ENCODE data around the gene SYNDIG1.

Gene SYNDIG1

DNA sequence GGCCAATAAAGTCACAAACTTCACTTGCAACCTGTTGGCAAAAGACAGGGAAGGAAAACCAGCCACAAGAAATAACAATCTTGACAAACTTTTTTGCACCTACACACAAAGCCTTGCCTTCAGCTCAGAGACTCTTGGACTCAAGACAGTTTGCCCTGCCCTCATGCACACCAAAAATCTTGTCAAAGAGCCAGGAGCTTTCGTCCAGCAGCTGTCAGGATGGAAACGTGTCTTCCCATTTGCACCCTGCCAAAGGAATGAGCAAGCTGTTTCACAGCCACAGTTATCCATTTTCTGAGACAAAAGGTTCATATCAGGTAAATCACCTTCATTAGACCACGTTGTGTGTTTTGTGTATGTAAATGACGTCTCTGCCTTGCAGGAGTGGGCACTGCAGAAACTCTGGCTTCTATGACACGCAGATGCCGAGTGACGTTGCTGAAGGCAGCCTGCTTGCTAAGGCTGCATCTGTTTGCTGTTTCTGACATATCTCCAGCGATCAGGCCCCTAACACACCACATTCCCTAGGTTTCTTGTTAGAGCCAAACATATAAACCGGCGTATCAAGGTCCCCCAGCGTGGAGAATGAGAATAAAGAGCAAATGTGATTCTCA lies 193.4 kb downstream of the SYNDIG1 start:
- Mint-ChIP-seq H3K27me3 (ENCODE audit: low read depth) (no peaks in the 10 kb centered on the region), H3K36me3 (ENCODE audit: low read depth) (no peaks in the 10 kb centered on the region), H3K4me1 (ENCODE audit: low read depth) (no peaks in the 10 kb centered on the region), H3K27ac (no peak overlapping the region), H3K4me3 (no peak overlapping the region), H3K9me3 (no peaks in the 10 kb centered on the region)
- no peak for DNase-seq (ENCODE audit: low spot score)

DNA sequence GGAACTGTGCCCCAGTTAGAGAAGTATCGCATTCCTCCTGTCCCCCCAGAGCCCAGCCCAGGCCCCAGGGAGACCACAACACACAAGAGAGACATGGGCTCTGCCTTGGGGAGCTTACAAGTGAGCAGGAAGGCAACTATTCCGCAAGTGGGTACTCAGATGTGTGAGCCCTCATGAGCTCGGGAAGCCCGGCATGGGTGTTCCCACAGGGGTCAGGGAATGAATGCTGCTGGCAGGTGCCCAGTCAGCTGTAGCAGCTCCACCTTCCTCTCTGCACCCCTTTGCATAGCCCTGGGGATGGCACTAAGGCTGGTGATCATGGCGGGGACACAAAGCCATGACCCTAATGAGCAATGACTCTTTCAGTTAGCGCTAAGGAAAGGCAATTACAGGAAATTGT lies 194.1 kb downstream of the SYNDIG1 start:
- H3K27ac Mint-ChIP-seq = no peak overlapping the region
- no peak overlapping the region for H3K4me3 Mint-ChIP-seq
- no peaks in the 10 kb centered on the region for H3K4me1 Mint-ChIP-seq (ENCODE audit: low read depth)
- H3K36me3 Mint-ChIP-seq (ENCODE audit: low read depth) = no peaks in the 10 kb centered on the region
- no peaks in the 10 kb centered on the region for H3K27me3 Mint-ChIP-seq (ENCODE audit: low read depth)
- no peaks in the 10 kb centered on the region for H3K9me3 Mint-ChIP-seq
- DNase-seq (ENCODE audit: low spot score) = no peak

DNA sequence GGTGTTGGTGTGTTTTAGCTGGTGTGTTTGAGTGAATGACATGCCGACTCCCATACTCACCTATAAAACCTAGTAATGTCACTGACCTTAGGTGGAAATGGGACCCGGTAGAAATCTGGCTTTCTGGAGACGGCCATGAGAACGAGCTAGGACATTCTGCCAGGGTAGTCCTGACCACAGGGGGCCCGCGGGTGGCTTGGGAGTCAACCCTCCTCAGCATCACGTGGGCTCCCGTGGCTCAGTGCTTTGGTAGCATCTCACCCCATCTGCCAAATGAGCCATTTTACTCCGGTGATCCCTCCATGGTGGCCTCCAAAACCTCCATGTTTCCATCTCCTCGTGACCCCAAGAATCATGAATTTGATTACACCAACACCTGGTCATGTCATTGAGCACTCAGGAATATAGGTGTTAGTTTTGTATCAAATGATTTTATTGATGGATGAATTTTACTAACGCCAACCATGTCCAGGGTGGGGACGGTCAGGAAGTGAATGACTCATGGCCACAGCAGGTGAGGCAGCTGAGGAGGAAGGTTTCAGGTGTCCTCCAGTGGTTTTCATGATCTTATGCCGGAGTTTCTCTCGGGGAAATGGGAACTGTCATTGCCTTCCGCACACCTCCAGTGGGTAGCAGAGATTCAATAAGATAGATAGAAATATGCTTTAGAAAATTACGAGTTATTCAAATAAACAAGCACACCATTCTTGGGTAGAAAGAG lies 195.0 kb downstream of the SYNDIG1 start:
- H3K4me1 Mint-ChIP-seq (ENCODE audit: low read depth) = no peaks in the 10 kb centered on the region
- no peaks in the 10 kb centered on the region for H3K36me3 Mint-ChIP-seq (ENCODE audit: low read depth)
- no peaks in the 10 kb centered on the region for H3K9me3 Mint-ChIP-seq
- DNase-seq (ENCODE audit: low spot score) = no peak
- H3K4me3 Mint-ChIP-seq = no peak overlapping the region
- no peaks in the 10 kb centered on the region for H3K27me3 Mint-ChIP-seq (ENCODE audit: low read depth)
- H3K27ac Mint-ChIP-seq = no peak overlapping the region

DNA sequence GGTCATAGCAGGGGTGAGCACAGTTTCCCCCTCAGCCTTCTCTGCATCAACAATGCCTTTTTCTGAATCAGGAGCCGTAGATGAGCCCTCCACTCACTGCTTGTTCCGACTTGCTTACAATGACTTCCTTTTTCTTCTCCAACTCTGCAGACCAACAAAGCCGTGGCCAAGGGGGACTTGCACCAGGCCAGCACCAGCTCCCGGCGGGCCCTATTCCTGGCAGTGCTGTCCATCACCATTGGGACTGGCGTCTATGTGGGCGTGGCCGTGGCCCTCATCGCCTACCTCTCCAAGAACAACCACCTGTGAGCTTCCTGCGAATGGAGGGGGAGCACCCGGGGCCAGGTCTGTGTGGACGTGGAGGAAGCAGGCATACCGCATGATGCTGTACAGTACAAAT lies 195.8 kb downstream of the SYNDIG1 start:
- no peak overlapping the region for H3K4me3 Mint-ChIP-seq
- H3K36me3 Mint-ChIP-seq (ENCODE audit: low read depth) = no peaks in the 10 kb centered on the region
- H3K9me3 Mint-ChIP-seq = no peaks in the 10 kb centered on the region
- H3K4me1 Mint-ChIP-seq (ENCODE audit: low read depth) = no peaks in the 10 kb centered on the region
- DNase-seq (ENCODE audit: low spot score) = no peak
- no peaks in the 10 kb centered on the region for H3K27me3 Mint-ChIP-seq (ENCODE audit: low read depth)
- H3K27ac Mint-ChIP-seq = no peak overlapping the region

DNA sequence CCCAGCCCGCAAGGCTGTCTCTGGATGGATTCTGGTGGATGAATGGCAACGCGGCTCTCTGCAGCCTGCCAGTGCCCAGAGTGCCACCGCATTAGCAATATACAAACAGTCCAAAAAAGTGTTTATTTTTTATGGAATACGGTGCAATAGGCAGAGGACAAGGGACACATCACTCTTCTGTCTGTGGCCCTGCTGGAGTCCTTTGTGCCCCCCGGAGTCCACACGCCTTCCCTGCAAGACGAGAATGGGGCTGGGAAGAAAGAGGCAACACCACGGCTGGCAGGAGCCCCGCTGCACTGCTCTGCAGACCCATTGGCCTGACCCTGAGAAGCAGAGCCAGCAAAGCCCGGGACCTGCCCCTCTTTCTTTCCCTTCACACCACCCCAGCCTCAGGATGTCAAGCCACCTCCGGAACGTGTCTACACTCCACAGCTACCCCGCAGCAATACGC lies 196.3 kb downstream of the SYNDIG1 start:
- H3K27me3 Mint-ChIP-seq (ENCODE audit: low read depth) = no peaks in the 10 kb centered on the region
- H3K9me3 Mint-ChIP-seq = no peaks in the 10 kb centered on the region
- no peak overlapping the region for H3K4me3 Mint-ChIP-seq

DNA sequence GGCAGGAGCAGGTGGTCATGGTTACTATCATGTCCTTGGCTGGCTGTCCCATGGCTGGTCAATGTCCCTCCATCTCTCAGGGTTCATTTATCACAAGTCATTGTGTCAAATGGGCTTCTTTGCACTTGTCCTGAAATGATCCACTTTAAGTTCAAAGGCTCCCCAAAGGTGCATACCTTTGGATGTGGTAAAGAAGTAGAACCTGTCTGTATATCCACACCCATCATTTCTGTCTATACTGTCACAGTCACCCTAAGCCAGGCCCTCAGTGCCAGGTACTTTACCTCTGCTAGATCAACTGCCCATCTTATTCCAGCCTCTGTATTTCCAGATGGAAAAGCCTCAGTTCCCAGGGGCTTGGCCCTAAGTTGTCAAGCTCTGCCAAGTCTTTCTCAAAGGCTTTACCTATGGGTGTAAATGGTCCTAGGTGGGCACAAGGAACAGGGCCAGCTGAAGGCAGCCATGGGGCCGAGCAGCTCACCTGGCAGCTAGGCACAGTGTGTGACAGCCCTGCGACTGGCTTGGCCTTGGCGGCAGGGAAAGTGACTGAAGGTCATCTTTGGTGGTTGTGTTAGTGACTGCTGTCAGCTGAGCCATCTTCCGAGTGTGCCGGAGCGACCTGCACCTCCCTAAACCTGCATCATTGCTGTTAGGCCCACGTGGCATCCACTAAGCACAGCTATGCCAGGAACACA lies 198.4 kb downstream of the SYNDIG1 start:
- Mint-ChIP-seq H3K27me3 (ENCODE audit: low read depth) (no peaks in the 10 kb centered on the region), H3K36me3 (ENCODE audit: low read depth) (no peaks in the 10 kb centered on the region), H3K4me1 (ENCODE audit: low read depth) (no peaks in the 10 kb centered on the region), H3K4me3 (no peak overlapping the region), H3K9me3 (no peaks in the 10 kb centered on the region), H3K27ac (no peak overlapping the region)
- DNase-seq (ENCODE audit: low spot score) = no peak

More for the DNA sequence above, 196.3 kb downstream of the SYNDIG1 start:
- no peak overlapping the region for H3K27ac Mint-ChIP-seq
- H3K36me3 Mint-ChIP-seq (ENCODE audit: low read depth) = no peaks in the 10 kb centered on the region
- no peak for DNase-seq (ENCODE audit: low spot score)
- no peaks in the 10 kb centered on the region for H3K4me1 Mint-ChIP-seq (ENCODE audit: low read depth)

DNA sequence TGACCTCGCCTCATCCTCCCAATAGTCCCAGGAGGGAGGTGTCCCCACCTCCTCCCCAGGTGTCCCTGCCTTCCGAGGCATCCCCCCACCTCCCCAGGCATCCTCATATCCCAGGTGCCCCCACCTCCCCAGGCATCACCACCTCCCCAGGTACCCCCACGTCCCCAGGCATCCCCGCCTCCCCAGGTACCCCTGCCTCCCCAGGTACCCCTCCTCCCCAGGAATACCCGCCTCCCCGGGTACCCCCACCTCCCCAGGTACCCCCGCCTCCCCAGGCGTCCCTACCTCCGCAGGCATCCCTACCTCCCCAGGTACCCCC lies 198.9 kb downstream of the SYNDIG1 start:
- no peak overlapping the region for H3K4me3 Mint-ChIP-seq
- no peaks in the 10 kb centered on the region for H3K27me3 Mint-ChIP-seq (ENCODE audit: low read depth)
- H3K4me1 Mint-ChIP-seq (ENCODE audit: low read depth) = no peaks in the 10 kb centered on the region
- no peak for DNase-seq (ENCODE audit: low spot score)
- no peaks in the 10 kb centered on the region for H3K36me3 Mint-ChIP-seq (ENCODE audit: low read depth)
- no peak overlapping the region for H3K27ac Mint-ChIP-seq
- H3K9me3 Mint-ChIP-seq = no peaks in the 10 kb centered on the region

DNA sequence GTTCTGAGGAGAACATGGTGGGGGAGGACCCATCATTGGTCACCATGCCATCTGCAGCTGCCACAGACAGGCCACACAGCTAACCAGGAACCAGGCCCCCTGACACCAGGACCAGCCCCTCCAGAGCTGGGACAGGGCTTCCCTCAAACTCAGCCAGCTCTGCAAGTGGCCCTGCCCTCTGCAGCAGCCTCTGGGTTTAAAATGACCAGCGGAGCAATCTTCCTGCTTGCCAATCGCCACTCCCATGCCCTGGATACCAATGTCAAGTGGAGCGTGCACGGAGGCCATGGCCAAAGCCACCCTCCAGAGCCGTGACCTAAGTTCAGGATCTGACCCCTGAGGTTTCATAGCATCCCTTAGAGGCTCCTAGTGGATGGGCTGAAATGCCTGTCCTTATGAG lies 199.4 kb downstream of the SYNDIG1 start:
- Mint-ChIP-seq H3K36me3 (ENCODE audit: low read depth) (no peaks in the 10 kb centered on the region), H3K4me1 (ENCODE audit: low read depth) (no peaks in the 10 kb centered on the region), H3K4me3 (no peak overlapping the region), H3K27me3 (ENCODE audit: low read depth) (no peaks in the 10 kb centered on the region), H3K9me3 (no peaks in the 10 kb centered on the region), H3K27ac (no peak overlapping the region)
- DNase-seq (ENCODE audit: low spot score) = no peak

DNA sequence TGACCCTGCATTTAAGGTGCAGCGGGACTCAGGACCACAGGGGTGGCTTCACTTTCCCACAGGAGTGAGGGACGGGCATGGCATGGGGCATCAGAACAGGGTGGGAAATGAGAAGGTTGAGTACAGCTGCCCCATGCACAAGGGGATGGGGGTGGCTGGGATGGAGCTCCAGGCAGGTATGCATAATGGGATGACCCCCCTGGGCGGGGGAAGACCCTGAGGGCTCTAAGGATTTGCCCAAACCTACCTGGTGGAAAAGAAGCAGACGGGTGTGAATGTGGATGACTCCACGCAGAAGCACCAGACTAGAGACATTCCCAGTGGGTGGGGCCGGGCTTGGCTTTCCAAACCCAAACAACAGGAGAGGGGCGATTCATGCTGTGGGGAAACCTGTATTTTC lies 200.3 kb downstream of the SYNDIG1 start:
- Mint-ChIP-seq H3K4me3 (no peak overlapping the region), H3K36me3 (ENCODE audit: low read depth) (no peaks in the 10 kb centered on the region), H3K9me3 (no peaks in the 10 kb centered on the region), H3K27me3 (ENCODE audit: low read depth) (no peaks in the 10 kb centered on the region), H3K27ac (no peak overlapping the region), H3K4me1 (ENCODE audit: low read depth) (no peaks in the 10 kb centered on the region)
- no peak for DNase-seq (ENCODE audit: low spot score)

DNA sequence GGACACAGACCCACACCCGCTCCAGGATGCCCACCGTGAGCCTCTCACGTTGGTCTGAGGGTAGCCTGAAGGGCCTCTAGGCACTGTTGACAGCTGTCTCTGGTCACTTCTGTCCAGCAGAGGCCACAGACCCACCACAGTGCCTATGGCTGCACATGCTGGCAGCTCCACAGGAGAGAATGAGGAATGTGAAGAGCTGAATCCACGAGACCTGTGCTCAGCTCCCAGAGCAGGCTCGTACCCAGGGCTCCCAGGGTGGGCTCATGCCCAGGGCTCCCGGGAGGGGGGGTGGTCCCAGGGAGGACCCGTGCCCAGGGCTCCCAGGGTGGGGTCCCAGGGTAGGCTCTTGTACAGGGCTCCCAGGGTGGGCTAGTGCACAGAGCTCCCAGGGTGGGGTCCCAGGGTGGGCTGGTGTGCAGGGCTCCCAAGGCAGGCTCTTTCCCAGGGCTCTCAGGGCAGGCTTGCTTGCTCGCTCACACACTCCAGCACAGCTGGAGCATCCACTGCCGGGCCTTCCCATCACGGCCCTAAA lies 201.0 kb downstream of the SYNDIG1 start:
- DNase-seq (ENCODE audit: low spot score) = no peak
- no peak overlapping the region for H3K4me3 Mint-ChIP-seq
- H3K36me3 Mint-ChIP-seq (ENCODE audit: low read depth) = no peaks in the 10 kb centered on the region
- H3K27ac Mint-ChIP-seq = no peak overlapping the region
- H3K9me3 Mint-ChIP-seq = no peaks in the 10 kb centered on the region
- no peaks in the 10 kb centered on the region for H3K4me1 Mint-ChIP-seq (ENCODE audit: low read depth)
- H3K27me3 Mint-ChIP-seq (ENCODE audit: low read depth) = no peaks in the 10 kb centered on the region

DNA sequence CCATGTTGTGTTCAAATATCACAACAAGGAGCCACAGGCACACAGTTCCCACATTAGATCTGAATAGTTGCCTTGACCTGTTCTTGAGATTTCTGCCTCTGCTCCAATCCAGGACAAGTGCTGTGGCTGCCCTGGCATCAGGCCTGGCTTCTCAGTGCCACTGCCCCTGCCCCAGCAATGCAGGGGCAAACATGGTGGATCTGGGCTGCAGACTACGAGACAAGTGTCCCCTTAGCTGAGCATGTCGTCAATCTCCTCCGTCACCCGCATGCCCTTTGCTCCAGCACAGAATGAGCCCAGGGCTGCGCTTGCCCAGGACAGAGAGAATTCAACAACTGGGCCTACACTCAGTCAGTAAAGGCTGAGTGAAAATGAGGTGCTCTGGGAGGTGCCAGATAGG lies 201.6 kb downstream of the SYNDIG1 start:
- Mint-ChIP-seq H3K9me3 (no peaks in the 10 kb centered on the region), H3K27ac (no peak overlapping the region), H3K36me3 (ENCODE audit: low read depth) (no peaks in the 10 kb centered on the region), H3K4me1 (ENCODE audit: low read depth) (no peaks in the 10 kb centered on the region), H3K4me3 (no peak overlapping the region), H3K27me3 (ENCODE audit: low read depth) (no peaks in the 10 kb centered on the region)
- no peak for DNase-seq (ENCODE audit: low spot score)

DNA sequence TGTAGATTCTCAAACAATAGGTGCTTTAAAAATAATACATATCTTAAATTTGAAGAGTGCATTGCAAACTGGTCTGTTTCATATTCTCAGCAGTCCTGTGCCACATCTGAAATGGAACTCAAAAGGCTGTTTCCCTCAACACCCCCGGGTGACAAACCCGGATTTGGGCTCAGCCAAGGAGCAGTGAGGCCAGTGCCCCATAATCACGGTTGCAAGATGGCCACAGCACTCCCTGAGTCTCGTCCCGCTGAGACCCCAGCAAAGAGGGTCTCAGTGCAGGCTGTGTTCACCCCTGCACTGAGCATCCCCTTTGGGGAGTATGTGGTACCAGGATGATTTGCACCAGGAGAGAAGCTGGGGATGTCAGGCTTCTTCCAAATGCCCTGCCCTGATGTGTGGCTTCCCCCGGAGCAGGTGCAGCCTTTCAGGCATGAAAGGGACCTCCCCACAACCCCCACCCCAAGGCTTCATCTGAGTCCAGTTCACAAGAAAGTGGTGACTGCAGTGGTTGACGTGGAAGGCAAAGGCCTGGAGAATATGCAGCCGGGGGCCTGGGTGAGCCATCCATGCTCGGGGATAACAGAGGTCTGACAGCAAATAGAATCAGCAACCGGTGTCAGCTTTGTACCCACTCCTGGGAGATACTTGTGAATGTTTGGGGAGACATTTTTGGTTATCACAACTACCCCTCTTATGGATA lies 202.9 kb downstream of the SYNDIG1 start:
- H3K4me3 Mint-ChIP-seq = no peak overlapping the region
- H3K27ac Mint-ChIP-seq = no peak overlapping the region
- no peak for DNase-seq (ENCODE audit: low spot score)
- no peaks in the 10 kb centered on the region for H3K4me1 Mint-ChIP-seq (ENCODE audit: low read depth)
- H3K36me3 Mint-ChIP-seq (ENCODE audit: low read depth) = no peaks in the 10 kb centered on the region
- H3K27me3 Mint-ChIP-seq (ENCODE audit: low read depth) = no peaks in the 10 kb centered on the region
- H3K9me3 Mint-ChIP-seq = no peaks in the 10 kb centered on the region

DNA sequence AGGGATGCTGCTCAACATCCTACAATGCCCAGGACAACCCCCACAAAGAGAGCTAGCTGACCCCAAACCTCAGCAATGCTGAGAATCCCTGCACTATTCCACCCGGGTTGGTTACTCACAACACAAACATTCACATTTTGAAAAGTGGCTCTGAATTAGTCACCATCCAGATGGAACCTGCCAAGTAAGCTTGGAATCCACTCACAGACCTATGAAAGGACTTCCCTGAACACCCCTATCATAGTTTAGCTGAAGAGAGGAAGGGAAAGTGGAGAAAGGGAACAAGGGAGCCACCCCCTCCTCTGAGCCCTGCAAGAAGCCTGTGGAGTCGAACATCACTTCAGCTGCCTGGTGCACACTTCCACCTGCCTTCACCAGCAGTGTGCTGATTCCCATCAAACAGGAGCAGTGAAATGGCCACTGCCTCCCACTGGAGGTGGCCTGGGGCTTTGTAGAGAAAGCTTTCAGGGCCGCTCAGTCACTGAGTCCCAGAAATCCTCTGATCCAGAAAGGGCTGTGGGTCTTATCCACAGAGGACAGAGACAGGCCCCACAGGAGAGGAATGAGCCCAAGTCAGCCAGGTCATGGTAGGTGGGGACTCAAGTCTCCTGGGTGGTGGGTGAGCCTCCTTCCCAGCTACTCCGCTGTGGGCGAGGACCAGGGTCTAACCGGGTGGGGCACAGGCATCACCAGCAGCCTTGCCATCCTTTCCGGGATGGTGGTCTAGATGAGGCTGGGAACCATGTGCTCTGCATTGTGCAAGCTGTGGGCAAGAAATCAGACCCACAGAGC lies 203.7 kb downstream of the SYNDIG1 start:
- no peak for DNase-seq (ENCODE audit: low spot score)
- H3K9me3 Mint-ChIP-seq = no peaks in the 10 kb centered on the region

More for the DNA sequence above, 203.7 kb downstream of the SYNDIG1 start:
- no peaks in the 10 kb centered on the region for H3K4me1 Mint-ChIP-seq (ENCODE audit: low read depth)
- H3K27ac Mint-ChIP-seq = no peak overlapping the region
- H3K27me3 Mint-ChIP-seq (ENCODE audit: low read depth) = no peaks in the 10 kb centered on the region
- no peaks in the 10 kb centered on the region for H3K36me3 Mint-ChIP-seq (ENCODE audit: low read depth)
- no peak overlapping the region for H3K4me3 Mint-ChIP-seq

All from T-helper 2 cell treated with Interferon-gamma antibody and Interleukin-4, amounts not matched to agents 5 μg/mL and 100 μg/mL, for 36 hours (primary cell).